HCT116 (cell line): Measurements from ENCODE around the gene NAALADL2. TPM values are rescaled to one million over a fixed set of nuclear protein-coding genes. Genes with fewer than 3 reads are reported as not detected.

ENCODE experiments used
- ATAC-seq: fragments of 200-7000 bp; cut with Tn5 transposase; 2 replicates; pipeline ENCODE4 v1.9.1; 2020; ENCODE audit warnings: mild to moderate bottlenecking, moderate library complexity
- BruUV-seq: library from RNA; stranded (reverse); fragments of 400-500 nt; replicated peaks from 2 replicates; lab custom pipeline; 2021; lab: Mats Ljungman, UMichigan
- CTCF ChIA-PET: fragments of 300-600 bp; sonication (Branson Sonifier 250); formaldehyde crosslinking; loops from one replicate; lab custom pipeline; 2021; ENCODE audit warnings: antibody characterized with exemption; lab: Charles Lee
- POLR2A ChIA-PET: fragments of 300-600, 350-600 bp; sonication (Branson Sonifier 250); formaldehyde crosslinking; loops from one replicate; lab custom pipeline; 2021; ENCODE audit warnings: antibody characterized with exemption; lab: Charles Lee
- RAD21 ChIA-PET, 2 experiments: fragments of 300-600 bp; sonication (Branson Sonifier 250); formaldehyde crosslinking; loops; one replicate each; lab custom pipeline; 2023; ENCODE audit warnings: low total read pairs in 2 of 2; ENCODE audit not compliant: uncharacterized antibody in 2 of 2, unreplicated experiment in 2 of 2, low non-redundant PET in 1 of 2; lab: Charles Lee
- DNase-seq: peaks from one replicate; pipeline ENCODE4 v3.0.0-alpha.2; 2010; ENCODE audit warnings: low read depth, low spot score
- H2AFZ ChIP-seq: fragments of 200-600 bp; shearing (Covaris generic), sonication (generic); 2 replicates; pipeline ENCODE4 v1.6.1; 2017; ENCODE audit warnings: low read depth, mixed run types, mixed read lengths, antibody characterized with exemption, low read length; ENCODE audit not compliant: poor library complexity, severe bottlenecking
- H3K27ac ChIP-seq: 2 replicates; pipeline ENCODE4 v1.5.1; 2012; ENCODE audit warnings: low read depth, low read length
- H3K27me3 ChIP-seq: fragments of 200-600 bp; sonication (generic); 2 replicates; pipeline ENCODE4 v1.6.1; 2016; ENCODE audit warnings: mixed run types, low read length, mixed read lengths; ENCODE audit not compliant: insufficient read depth
- H3K36me3 ChIP-seq, 2 experiments: fragments of 200-500 bp in 1 of 2; fragments of 200-600 bp in 1 of 2; sonication (Bioruptor generic) in 1 of 2; sonication (generic) in 1 of 2; 2 replicates each; pipeline versions ENCODE4 v1.5.1 to v1.6.1; 2014 to 2016; ENCODE audit warnings: low read length in 2 of 2, inconsistent platforms in 1 of 2, mixed read lengths in 1 of 2, mixed run types in 1 of 2; ENCODE audit not compliant: insufficient read depth in 2 of 2, control insufficient read depth in 1 of 2
- H3K4me1 ChIP-seq, 2 experiments: fragments of 200-600 bp in 1 of 2; sonication (generic) in 1 of 2; 2 replicates each; pipeline versions ENCODE4 v1.5.1 to v1.6.1; 2012 to 2017; ENCODE audit warnings: low read length in 2 of 2, inconsistent platforms in 1 of 2, mild to moderate bottlenecking in 1 of 2, mixed read lengths in 1 of 2, mixed run types in 1 of 2, moderate library complexity in 1 of 2; ENCODE audit not compliant: insufficient read depth in 2 of 2, control insufficient read depth in 1 of 2
- H3K4me2 ChIP-seq: fragments of 200-600 bp; sonication (generic); 2 replicates; pipeline ENCODE4 v1.6.1; 2017; ENCODE audit warnings: mixed run types, low read length, mixed read lengths
- H3K4me3 ChIP-seq, 2 experiments: fragments of 200-600 bp in 1 of 2; sonication (generic) in 1 of 2; replicated peaks in 1 of 2; 2 replicates each; pipeline ENCODE4 v1.5.1; 2011 to 2016; ENCODE audit warnings: low read length in 2 of 2, control low read depth in 1 of 2, low read depth in 1 of 2, mild to moderate bottlenecking in 1 of 2, mixed read lengths in 1 of 2, mixed run types in 1 of 2
- H3K79me2 ChIP-seq: fragments of 200-600 bp; sonication (generic); 2 replicates; pipeline ENCODE4 v1.6.1; 2017; ENCODE audit warnings: mild to moderate bottlenecking, mixed run types, low read length, moderate library complexity, mixed read lengths; ENCODE audit not compliant: insufficient read depth
- H3K9ac ChIP-seq: fragments of 200-600 bp; sonication (generic); 2 replicates; pipeline ENCODE4 v1.6.1; 2016; ENCODE audit warnings: low read length, mixed read lengths
- H3K9me2 ChIP-seq: fragments of 200-600 bp; sonication (generic), shearing (Covaris generic); 2 replicates; pipeline ENCODE4 v1.6.1; 2017; ENCODE audit warnings: mixed run types, mild to moderate bottlenecking, moderate library complexity; ENCODE audit not compliant: insufficient read depth
- H3K9me3 ChIP-seq, 2 experiments: fragments of 200-500 bp in 1 of 2; fragments of 200-600 bp in 1 of 2; sonication (Bioruptor generic) in 1 of 2; sonication (generic) in 1 of 2; 2 replicates each; pipeline ENCODE4 v1.6.1; 2014 to 2017; ENCODE audit warnings: low read length in 2 of 2, mixed read lengths in 2 of 2, inconsistent platforms in 1 of 2, low read depth in 1 of 2, mild to moderate bottlenecking in 1 of 2, mixed run types in 1 of 2, moderate library complexity in 1 of 2; ENCODE audit not compliant: control insufficient read depth in 1 of 2, insufficient read depth in 1 of 2
- H4K20me1 ChIP-seq: fragments of 200-600 bp; sonication (generic), shearing (Covaris generic); 2 replicates; pipeline ENCODE4 v1.6.1; 2017; ENCODE audit warnings: mixed run types, mild to moderate bottlenecking, moderate library complexity; ENCODE audit not compliant: insufficient read depth
- CBX3 ChIP-seq: IDR thresholded peaks from 2 replicates; pipeline ENCODE4 v1.6.1; 2012; ENCODE audit warnings: low read depth
- CTCF ChIP-seq, 3 experiments: fragments of 200-600 bp in 1 of 3; sonication (generic) in 1 of 3; IDR thresholded peaks in 2 of 3; conservative IDR thresholded peaks in 1 of 3; 2 replicates each; pipeline ENCODE4 v1.5.1; 2012 to 2017; ENCODE audit warnings: low read depth in 2 of 3, low read length in 2 of 3, antibody characterized with exemption in 1 of 3, borderline replicate concordance in 1 of 3, control low read depth in 1 of 3, mild to moderate bottlenecking in 1 of 3, mixed read lengths in 1 of 3, mixed run types in 1 of 3, moderate library complexity in 1 of 3; ENCODE audit not compliant: insufficient read depth in 1 of 3
- EGR1 ChIP-seq: IDR thresholded peaks from 2 replicates; pipeline ENCODE4 v1.6.1; 2012; ENCODE audit warnings: low read depth
- ELF1 ChIP-seq: IDR thresholded peaks from 2 replicates; pipeline ENCODE4 v1.6.1; 2012; ENCODE audit warnings: low read depth, borderline replicate concordance
- EZH2phosphoT487 ChIP-seq: fragments of 200-600 bp; IDR thresholded peaks from 2 replicates; pipeline ENCODE4 v1.6.1; 2018; ENCODE audit warnings: antibody characterized with exemption, borderline replicate concordance
- JUND ChIP-seq: IDR thresholded peaks from 2 replicates; pipeline ENCODE4 v1.6.1; 2012
- POLR2A ChIP-seq: IDR thresholded peaks from 2 replicates; pipeline ENCODE4 v1.7.0; 2011; ENCODE audit warnings: borderline replicate concordance; ENCODE audit not compliant: insufficient read depth, insufficient read length; ENCODE audit errors: extremely low read depth
- POLR2AphosphoS5 ChIP-seq: IDR thresholded peaks from 2 replicates; pipeline ENCODE4 v1.6.1; 2011; ENCODE audit warnings: mild to moderate bottlenecking, low read depth, low read length, moderate library complexity
- RAD21 ChIP-seq: IDR thresholded peaks from 2 replicates; pipeline ENCODE4 v1.6.1; 2012; ENCODE audit warnings: low read depth, mild to moderate bottlenecking
- REST ChIP-seq: IDR thresholded peaks from 2 replicates; pipeline ENCODE4 v1.6.1; 2012; ENCODE audit warnings: low read depth
- SIN3A ChIP-seq: IDR thresholded peaks from 2 replicates; pipeline ENCODE4 v1.6.1; 2012; ENCODE audit warnings: low read depth
- SP1 ChIP-seq: IDR thresholded peaks from 2 replicates; pipeline ENCODE4 v1.6.1; 2012; ENCODE audit warnings: low read depth
- SRF ChIP-seq: IDR thresholded peaks from 2 replicates; pipeline ENCODE4 v1.6.1; 2012; ENCODE audit warnings: low read depth
- TCF7L2 ChIP-seq: IDR thresholded peaks from 2 replicates; pipeline ENCODE4 v1.7.0; 2011; ENCODE audit warnings: borderline replicate concordance, inconsistent platforms; ENCODE audit not compliant: insufficient read depth, insufficient read length; ENCODE audit errors: extremely low read depth
- YY1 ChIP-seq: IDR thresholded peaks from 2 replicates; pipeline ENCODE4 v1.6.1; 2011; ENCODE audit warnings: low read length, low read depth, moderate library complexity, mild to moderate bottlenecking; ENCODE audit not compliant: insufficient replicate concordance; ENCODE audit errors: extremely low read depth
- ZBTB33 ChIP-seq: IDR thresholded peaks from 2 replicates; pipeline ENCODE4 v1.6.1; 2011; ENCODE audit warnings: mild to moderate bottlenecking, low read length, moderate library complexity; ENCODE audit not compliant: insufficient replicate concordance; ENCODE audit errors: extremely low read depth
- ZNF274 ChIP-seq: fragments of 200-500 bp; sonication (Bioruptor generic); IDR thresholded peaks from 2 replicates; pipeline ENCODE4 v1.6.1; 2014; ENCODE audit warnings: mild to moderate bottlenecking, low read depth, low read length, inconsistent platforms
- intact Hi-C: fragments of 100-400 bp; cut with micrococcal nuclease; formaldehyde crosslinking; loops from 2 replicates; pipeline ENCODE4 v1.10.0; 2022
- total RNA-seq: library from RNA; stranded (reverse); gene quantifications from one replicate; pipeline ENCODE4 v1.2.1, GENCODE V29; 2021; ENCODE audit not compliant: unreplicated experiment

Gene NAALADL2
- total RNA-seq, 1 experiment from 2014 or later = 2.9 TPM

GRCh38 chr3:175287361-175287963, 428.3 kb downstream of the NAALADL2 start:
- POLR2A ChIA-PET = no interaction called here
- Histone ChIP-seq H3K9ac (no peak overlapping the region), H4K20me1 (no peaks in the 10 kb centered on the region), H2AFZ (no peak overlapping the region), H3K4me2 (no peak overlapping the region), H3K4me1 (no peaks in the 10 kb centered on the region), H3K27me3 (no peaks in the 10 kb centered on the region), H3K4me3 (no peak overlapping the region), H3K27ac (no peak overlapping the region), H3K36me3 (no peaks in the 10 kb centered on the region), H3K9me2 (no peaks in the 10 kb centered on the region), H3K9me3 (no peaks in the 10 kb centered on the region), H3K79me2 (no peaks in the 10 kb centered on the region)
- CTCF ChIA-PET = no interaction called here
- intact Hi-C loops = no loop called here
- no TSS peak for BruUV-seq
- RAD21 ChIA-PET = no interaction called here
- TF ChIP-seq SRF (no peak), SIN3A (no peak), RAD21 (no peak), REST (no peak), EZH2phosphoT487 (no peak), CBX3 (no peak), TCF7L2 (no peak), EGR1 (no peak), POLR2AphosphoS5 (no peak), YY1 (no peak), CTCF (IDR thresholded peaks at IDR 0.05 in 2 of 3, conservative IDR thresholded peaks at IDR 0.05 in 1 of 3; ENCODE audit: borderline replicate concordance in 1 of 3, insufficient read depth in 1 of 3, low read depth in 2 of 3, low read length in 2 of 3) (no peak), JUND (no peak), SP1 (no peak), POLR2A (no peak), ELF1 (no peak), ZNF274 (no peak), ZBTB33 (no peak)
- DNase-seq = no peak
- ATAC-seq = no peak
